IMR-90 (cell line): Measurements from ENCODE around the gene COPZ2. TPM values are rescaled to one million over a fixed set of nuclear protein-coding genes. Genes with fewer than 3 reads are reported as not detected.

Experiments used
- ATAC-seq: fragments of 200-7000 bp; cut with Tn5 transposase; 2 replicates; pipeline ENCODE4 v1.9.1; 2020; ENCODE audit warnings: low read depth, mild to moderate bottlenecking, moderate library complexity
- BruUV-seq: library from RNA; stranded (reverse); fragments of 400-500 nt; replicated peaks from 2 replicates; lab custom pipeline; 2021; lab: Mats Ljungman, UMichigan
- CTCF ChIA-PET: fragments of 300-600 bp; formaldehyde crosslinking; extraction: SDS; loops from one replicate; lab custom pipeline; 2021; ENCODE audit warnings: antibody characterized with exemption; lab: Yijun Ruan, JAX
- POLR2A ChIA-PET: fragments of 300-600 bp; sonication (Branson Sonifier 250); formaldehyde crosslinking; loops from one replicate; lab custom pipeline; 2022; ENCODE audit warnings: antibody characterized with exemption; ENCODE audit not compliant: unreplicated experiment; lab: Charles Lee
- DNase-seq: peaks from one replicate; pipeline ENCODE4 v3.0.0; 2013
- H2AFZ ChIP-seq: replicated peaks from 2 replicates; pipeline ENCODE3; 2013; ENCODE audit warnings: low read length, mild to moderate bottlenecking; ENCODE audit not compliant: poor library complexity
- H2AK5ac ChIP-seq: 2 replicates; pipeline ENCODE4 v1.6.1; 2013; ENCODE audit warnings: low read depth, low read length, inconsistent platforms
- H2AK9ac ChIP-seq: replicated peaks from 2 replicates; pipeline ENCODE3; 2013; ENCODE audit warnings: mild to moderate bottlenecking, low read depth, low read length, moderate library complexity; ENCODE audit not compliant: poor library complexity
- H2BK120ac ChIP-seq: 2 replicates; pipeline ENCODE4 v1.6.1; 2013; ENCODE audit warnings: low read depth, low read length, inconsistent platforms
- H2BK15ac ChIP-seq: 3 replicates; pipeline ENCODE4 v1.6.1; 2013; ENCODE audit warnings: low read depth, low read length, inconsistent platforms
- H2BK20ac ChIP-seq: 2 replicates; pipeline ENCODE4 v1.6.1; 2013; ENCODE audit warnings: low read depth, mild to moderate bottlenecking, inconsistent platforms, low read length, moderate library complexity
- H2BK5ac ChIP-seq: 2 replicates; pipeline ENCODE4 v1.6.1; 2013; ENCODE audit warnings: mild to moderate bottlenecking, low read depth, low read length, inconsistent platforms; ENCODE audit not compliant: poor library complexity, severe bottlenecking
- H3K14ac ChIP-seq: replicated peaks from 2 replicates; pipeline ENCODE4 v1.6.1; 2013; ENCODE audit warnings: low read depth, low read length, inconsistent platforms
- H3K18ac ChIP-seq: 2 replicates; pipeline ENCODE4 v1.6.1; 2013; ENCODE audit warnings: low read depth, low read length, control low read depth
- H3K23ac ChIP-seq: 2 replicates; pipeline ENCODE4 v1.6.1; 2013; ENCODE audit warnings: low read depth, low read length, inconsistent platforms
- H3K27ac ChIP-seq: 2 replicates; pipeline ENCODE4 v1.5.1; 2013; ENCODE audit warnings: mild to moderate bottlenecking, control low read depth, low read length; ENCODE audit not compliant: insufficient read depth
- H3K27me3 ChIP-seq: 2 replicates; pipeline ENCODE4 v1.6.1; 2013; ENCODE audit warnings: low read length; ENCODE audit not compliant: control insufficient read depth, insufficient read depth
- H3K36me3 ChIP-seq: 2 replicates; pipeline ENCODE4 v1.6.1; 2013; ENCODE audit warnings: low read length, mixed read lengths; ENCODE audit not compliant: control insufficient read depth, insufficient read depth
- H3K4ac ChIP-seq: 2 replicates; pipeline ENCODE4 v1.6.1; 2013; ENCODE audit warnings: low read depth, low read length, inconsistent platforms
- H3K4me1 ChIP-seq: 2 replicates; pipeline ENCODE4 v1.6.1; 2013; ENCODE audit warnings: low read length, mixed read lengths; ENCODE audit not compliant: control insufficient read depth, insufficient read depth
- H3K4me2 ChIP-seq: 2 replicates; pipeline ENCODE4 v1.6.1; 2013; ENCODE audit warnings: low read depth, mild to moderate bottlenecking, control low read depth, low read length, moderate library complexity
- H3K4me3 ChIP-seq: 2 replicates; pipeline ENCODE4 v1.5.1; 2013; ENCODE audit warnings: low read depth, mild to moderate bottlenecking, control low read depth, low read length, moderate library complexity; ENCODE audit not compliant: insufficient read depth
- H3K56ac ChIP-seq: 2 replicates; pipeline ENCODE4 v1.6.1; 2013; ENCODE audit warnings: low read length, inconsistent platforms; ENCODE audit not compliant: insufficient read depth; ENCODE audit errors: extremely low read depth
- H3K79me1 ChIP-seq, 2 experiments: 2 replicates each; pipeline ENCODE4 v1.6.1; 2013; ENCODE audit warnings: low read length in 2 of 2, inconsistent platforms in 1 of 2, low read depth in 1 of 2
- H3K9ac ChIP-seq: 2 replicates; pipeline ENCODE4 v1.6.1; 2013; ENCODE audit warnings: low read depth, low read length, control low read depth
- H3K9me1 ChIP-seq: 2 replicates; pipeline ENCODE4 v1.6.1; 2013; ENCODE audit warnings: low read length, inconsistent platforms; ENCODE audit not compliant: insufficient read depth
- H3K9me3 ChIP-seq: 2 replicates; pipeline ENCODE4 v1.6.1; 2013; ENCODE audit warnings: low read length; ENCODE audit not compliant: control insufficient read depth, insufficient read depth
- H4K20me1 ChIP-seq: 2 replicates; pipeline ENCODE4 v1.6.1; 2013; ENCODE audit warnings: low read length, inconsistent platforms; ENCODE audit not compliant: insufficient read depth
- H4K5ac ChIP-seq: 2 replicates; pipeline ENCODE4 v1.6.1; 2013; ENCODE audit warnings: mild to moderate bottlenecking, low read depth, low read length, control low read depth
- H4K8ac ChIP-seq, 2 experiments: 2 replicates each; pipeline ENCODE4 v1.6.1; 2013; ENCODE audit warnings: low read depth in 2 of 2, low read length in 2 of 2, control low read depth in 1 of 2, inconsistent platforms in 1 of 2
- H4K91ac ChIP-seq: 2 replicates; pipeline ENCODE4 v1.6.1; 2013; ENCODE audit warnings: low read depth, low read length, inconsistent platforms; ENCODE audit not compliant: insufficient read depth
- CEBPB ChIP-seq: IDR thresholded peaks from 2 replicates; pipeline ENCODE4 v1.6.1; 2012; ENCODE audit warnings: low read depth, low read length, improper control_type of control experiment
- FOS ChIP-seq: fragments of 150-350 bp; IDR thresholded peaks from 2 replicates; pipeline ENCODE4 v1.6.1; 2016; ENCODE audit warnings: low read depth, low read length
- MAFK ChIP-seq: IDR thresholded peaks from 2 replicates; pipeline ENCODE4 v1.6.1; 2012; ENCODE audit warnings: low read depth, low read length, improper control_type of control experiment
- MAZ ChIP-seq: IDR thresholded peaks from 2 replicates; pipeline ENCODE4 v1.6.1; 2012; ENCODE audit warnings: low read depth, mild to moderate bottlenecking, low read length, improper control_type of control experiment, moderate library complexity, borderline replicate concordance
- MXI1 ChIP-seq: IDR thresholded peaks from 2 replicates; pipeline ENCODE4 v1.6.1; 2012; ENCODE audit warnings: low read depth, mild to moderate bottlenecking, low read length, moderate library complexity, borderline replicate concordance
- POLR2A ChIP-seq: IDR thresholded peaks from 2 replicates; pipeline ENCODE4 v1.6.1; 2012; ENCODE audit warnings: mild to moderate bottlenecking, low read depth, low read length
- RAD21 ChIP-seq: IDR thresholded peaks from 2 replicates; pipeline ENCODE4 v1.6.1; 2012; ENCODE audit warnings: low read length, improper control_type of control experiment
- RCOR1 ChIP-seq: IDR thresholded peaks from 2 replicates; pipeline ENCODE4 v1.6.1; 2012; ENCODE audit warnings: mild to moderate bottlenecking, low read length, improper control_type of control experiment; ENCODE audit not compliant: insufficient replicate concordance
- WGBS, 2 experiments: methylation state at CpG; one replicate each; pipeline versions ENCODE4 v1.1.5 to v1.1.7; 2013; ENCODE audit warnings: missing lambda C conversion rate in 2 of 2; ENCODE audit not compliant: insufficient read length in 1 of 2; ENCODE audit errors: extremely low coverage in 2 of 2; 5-methylcytosine and 5-hydroxymethylcytosine counted together
- dilution Hi-C: fragments of 300-500 bp; cut with HindIII; formaldehyde crosslinking; loops from one replicate; pipeline ENCODE4 v1.14.3; 2018; ENCODE audit warnings: low sequenced_read_pairs; ENCODE audit not compliant: unreplicated experiment
- in situ Hi-C: fragments of 300-500 bp; cut with MboI; formaldehyde crosslinking; loops from 3 replicates; pipeline ENCODE4 v1.14.3; 2019; ENCODE audit warnings: low sequenced_read_pairs, inconsistent platforms, mixed read lengths
- intact Hi-C: fragments of 100-400 bp; cut with micrococcal nuclease; formaldehyde crosslinking; loops from 2 replicates; pipeline ENCODE4 v1.10.0; 2022
- polyA plus RNA-seq, 3 experiments: library from polyadenylated mRNA; depleted of rRNA; stranded (reverse); fragments of >200 nt; gene quantifications; 2 replicates each; pipeline ENCODE4 v1.2.3, GENCODE V29; 2012; ENCODE audit warnings: low replicate concordance in 1 of 3
- total RNA-seq: library from RNA; depleted of rRNA; stranded (reverse); fragments of >200 nt; gene quantifications from 2 replicates; pipeline ENCODE4 v1.2.3, GENCODE V29; 2012

COPZ2 gene
- total and polyA plus RNA-seq, 2 of the 4 experiments (the other 2 are of a cell fraction) = 41.0 to 86.1 TPM

GRCh38 chr17:47989700-47990099 is 47.9 kb downstream of the COPZ2 start:
- Histone ChIP-seq H3K36me3 (no peaks in the 10 kb centered on the region), H3K4me1 (peaks cover 9% of the 10 kb centered on the region), H3K4me2 (no peak overlapping the region), H3K4me3 (no peak overlapping the region), H2BK20ac (no peak overlapping the region), H3K14ac (no peak overlapping the region), H3K4ac (no peak overlapping the region), H4K91ac (no peak overlapping the region), H2AK9ac (no peak overlapping the region), H3K79me1 (no peaks in the 10 kb centered on the region), H3K56ac (no peak overlapping the region), H3K9me3 (no peaks in the 10 kb centered on the region), H2BK120ac (no peak overlapping the region), H3K9ac (no peak overlapping the region), H3K18ac (no peak overlapping the region), H2AK5ac (no peak overlapping the region), H3K27me3 (peaks cover 6% of the 10 kb centered on the region; the same call in 1 of the 2 replicates), H3K27ac (no peak overlapping the region), H4K5ac (no peak overlapping the region), H2BK15ac (no peak overlapping the region), H2BK5ac (no peak overlapping the region), H2AFZ (no peak overlapping the region), H3K23ac (no peak overlapping the region), H3K9me1 (no peaks in the 10 kb centered on the region), H4K20me1 (no peaks in the 10 kb centered on the region), H4K8ac (no peak overlapping the region)
- in situ Hi-C loops (no loop called here), intact Hi-C loops (no loop called here), dilution Hi-C loops (no loop called here)
- DNase-seq (no peak), ATAC-seq (no peak)
- ChIA-PET POLR2A (no interaction called here), CTCF (interaction anchor here (1.5 kb wide), 1 partner anchor 28 kb away, joined by 3 read pairs; no protein-coding TSS in a partner anchor)
- BruUV-seq = no TSS peak
- no CpG with 5 or more reads among the region's 1 CpG for WGBS, 2 experiments
- TF ChIP-seq RCOR1 (no peak), CEBPB (no peak), MAFK (no peak), FOS (no peak), RAD21 (no peak), MXI1 (no peak), POLR2A (no peak), MAZ (no peak)
